GM21619 (cell line): ENCODE measurements around the gene MYOF.

Experiments used
- ATAC-seq: cut with Tn5 transposase; IDR thresholded peaks from one replicate; pipeline ENCODE4 v1.9.1; 2021; ENCODE audit not compliant: unreplicated experiment

The MYOF gene

GRCh38 chr10:93398528-93398927, 83.6 kb downstream of the MYOF start:
- ATAC-seq = no peak

- no peak for ATAC-seq
These were observed 85.1 kb downstream of the MYOF start for GRCh38 chr10:93397020-93397419.

GRCh38 chr10:93393211-93393610, 88.9 kb downstream of the MYOF start:
- ATAC-seq = no peak

- ATAC-seq = no peak
These were observed 90.0 kb downstream of the MYOF start for GRCh38 chr10:93392121-93392520.

GRCh38 chr10:93390306-93391090, 91.6 kb downstream of the MYOF start:
- ATAC-seq = no peak

- ATAC-seq = no peak
These were observed 95.3 kb downstream of the MYOF start for GRCh38 chr10:93386631-93387369.

- ATAC-seq = no peak
These were observed 96.8 kb downstream of the MYOF start for GRCh38 chr10:93385345-93385744.

- no peak for ATAC-seq
These were observed 98.1 kb downstream of the MYOF start for GRCh38 chr10:93384006-93384405.

- no peak for ATAC-seq
These were observed 98.6 kb downstream of the MYOF start for GRCh38 chr10:93383562-93383981.

- no peak for ATAC-seq
These were observed 102.2 kb downstream of the MYOF start for GRCh38 chr10:93379731-93380575.

GRCh38 chr10:93378997-93379730, 103.0 kb downstream of the MYOF start:
- ATAC-seq = no peak

- ATAC-seq = no peak
These were observed 104.1 kb downstream of the MYOF start for GRCh38 chr10:93378039-93378438.

- peak; percentile 65 for ATAC-seq
These were observed 105.5 kb downstream of the MYOF start for GRCh38 chr10:93376372-93377293.

- no peak for ATAC-seq
These were observed 111.2 kb downstream of the MYOF start for GRCh38 chr10:93370961-93371360.

GRCh38 chr10:93369588-93370164, 112.5 kb downstream of the MYOF start:
- no peak for ATAC-seq

GRCh38 chr10:93368210-93368609, 113.9 kb downstream of the MYOF start:
- ATAC-seq = no peak

- no peak for ATAC-seq
These were observed 114.5 kb downstream of the MYOF start for GRCh38 chr10:93367664-93368063.

- ATAC-seq = no peak
These were observed 117.2 kb downstream of the MYOF start for GRCh38 chr10:93364966-93365365.

GRCh38 chr10:93363891-93364648, 118.1 kb downstream of the MYOF start:
- no peak for ATAC-seq
